ENCODE data around the gene PDE1C.

Gene PDE1C

GRCh38 chr7:32094516-32094915 lies 24.3 kb upstream of the PDE1C start:
- no peak overlapping the region for H3K9ac ChIP-seq (ENCODE audit: low read length in 5 of 5)
- H3K27me3 ChIP-seq (ENCODE audit: control insufficient read depth in 5 of 5, insufficient read depth in 4 of 5, low read length in 5 of 5) = no peaks in the 10 kb centered on the region
- H3K27ac ChIP-seq (ENCODE audit: low read depth, low read length) = no peak overlapping the region
- peaks cover 0 to 19% (median 13%) of the 10 kb centered on the region in 5 donors for H3K4me1 ChIP-seq (ENCODE audit: control insufficient read depth in 5 of 5, insufficient read depth in 5 of 5, low read length in 5 of 5)
- H3K4me3 ChIP-seq (ENCODE audit: low read depth in 1 of 5, low read length in 5 of 5) = no peak overlapping the region
- H3K36me3 ChIP-seq (ENCODE audit: control insufficient read depth in 5 of 5, insufficient read depth in 5 of 5, low read length in 5 of 5) = no peaks in the 10 kb centered on the region
- H3K9me3 ChIP-seq (ENCODE audit: control insufficient read depth in 5 of 5, low read length in 5 of 5) = no peaks in the 10 kb centered on the region

GRCh38 chr7:32093415-32094408 lies 23.5 kb upstream of the PDE1C start:
- Histone ChIP-seq H3K4me3 (ENCODE audit: low read depth in 1 of 5, low read length in 5 of 5) (no peak overlapping the region), H3K9me3 (ENCODE audit: control insufficient read depth in 5 of 5, low read length in 5 of 5) (no peaks in the 10 kb centered on the region), H3K36me3 (ENCODE audit: control insufficient read depth in 5 of 5, insufficient read depth in 5 of 5, low read length in 5 of 5) (no peaks in the 10 kb centered on the region), H3K4me1 (ENCODE audit: control insufficient read depth in 5 of 5, insufficient read depth in 5 of 5, low read length in 5 of 5) (peaks cover 0 to 19% (median 13%) of the 10 kb centered on the region in 5 donors), H3K9ac (ENCODE audit: low read length in 5 of 5) (no peak overlapping the region), H3K27me3 (ENCODE audit: control insufficient read depth in 5 of 5, insufficient read depth in 4 of 5, low read length in 5 of 5) (no peaks in the 10 kb centered on the region), H3K27ac (ENCODE audit: low read depth, low read length) (no peak overlapping the region)

- no peak overlapping the region for H3K4me3 ChIP-seq (ENCODE audit: low read depth in 1 of 5, low read length in 5 of 5)
- H3K4me1 ChIP-seq (ENCODE audit: control insufficient read depth in 5 of 5, insufficient read depth in 5 of 5, low read length in 5 of 5) = peaks cover 0 to 19% (median 13%) of the 10 kb centered on the region in 5 donors
- no peak overlapping the region for H3K27ac ChIP-seq (ENCODE audit: low read depth, low read length)
- H3K36me3 ChIP-seq (ENCODE audit: control insufficient read depth in 5 of 5, insufficient read depth in 5 of 5, low read length in 5 of 5) = no peaks in the 10 kb centered on the region
- H3K27me3 ChIP-seq (ENCODE audit: control insufficient read depth in 5 of 5, insufficient read depth in 4 of 5, low read length in 5 of 5) = peaks cover 0 to 3% (median 0%) of the 10 kb centered on the region in 5 donors
- H3K9ac ChIP-seq (ENCODE audit: low read length in 5 of 5) = no peak overlapping the region
- no peaks in the 10 kb centered on the region for H3K9me3 ChIP-seq (ENCODE audit: control insufficient read depth in 5 of 5, low read length in 5 of 5)
These were observed 22.1 kb upstream of the PDE1C start for GRCh38 chr7:32092346-32092745.

GRCh38 chr7:32091608-32092210 lies 21.5 kb upstream of the PDE1C start:
- Histone ChIP-seq H3K36me3 (ENCODE audit: control insufficient read depth in 5 of 5, insufficient read depth in 5 of 5, low read length in 5 of 5) (no peaks in the 10 kb centered on the region), H3K9me3 (ENCODE audit: control insufficient read depth in 5 of 5, low read length in 5 of 5) (no peaks in the 10 kb centered on the region), H3K27me3 (ENCODE audit: control insufficient read depth in 5 of 5, insufficient read depth in 4 of 5, low read length in 5 of 5) (peaks cover 0 to 3% (median 0%) of the 10 kb centered on the region in 5 donors), H3K4me1 (ENCODE audit: control insufficient read depth in 5 of 5, insufficient read depth in 5 of 5, low read length in 5 of 5) (peaks cover 0 to 19% (median 13%) of the 10 kb centered on the region in 5 donors), H3K4me3 (ENCODE audit: low read depth in 1 of 5, low read length in 5 of 5) (no peak overlapping the region), H3K27ac (ENCODE audit: low read depth, low read length) (no peak overlapping the region), H3K9ac (ENCODE audit: low read length in 5 of 5) (no peak overlapping the region)

GRCh38 chr7:32089678-32090077 lies 19.5 kb upstream of the PDE1C start:
- Histone ChIP-seq H3K36me3 (ENCODE audit: control insufficient read depth in 5 of 5, insufficient read depth in 5 of 5, low read length in 5 of 5) (no peaks in the 10 kb centered on the region), H3K4me3 (ENCODE audit: low read depth in 1 of 5, low read length in 5 of 5) (no peak overlapping the region), H3K9ac (ENCODE audit: low read length in 5 of 5) (no peak overlapping the region), H3K27me3 (ENCODE audit: control insufficient read depth in 5 of 5, insufficient read depth in 4 of 5, low read length in 5 of 5) (peaks cover 0 to 3% (median 0%) of the 10 kb centered on the region in 5 donors), H3K9me3 (ENCODE audit: control insufficient read depth in 5 of 5, low read length in 5 of 5) (no peaks in the 10 kb centered on the region), H3K4me1 (ENCODE audit: control insufficient read depth in 5 of 5, insufficient read depth in 5 of 5, low read length in 5 of 5) (peaks cover 0 to 19% (median 13%) of the 10 kb centered on the region in 5 donors), H3K27ac (ENCODE audit: low read depth, low read length) (no peak overlapping the region)

GRCh38 chr7:32089256-32089655 lies 19.0 kb upstream of the PDE1C start:
- Histone ChIP-seq H3K4me1 (ENCODE audit: control insufficient read depth in 5 of 5, insufficient read depth in 5 of 5, low read length in 5 of 5) (peaks cover 0 to 19% (median 13%) of the 10 kb centered on the region in 5 donors), H3K27me3 (ENCODE audit: control insufficient read depth in 5 of 5, insufficient read depth in 4 of 5, low read length in 5 of 5) (peaks cover 0 to 3% (median 0%) of the 10 kb centered on the region in 5 donors), H3K9ac (ENCODE audit: low read length in 5 of 5) (no peak overlapping the region), H3K27ac (ENCODE audit: low read depth, low read length) (no peak overlapping the region), H3K9me3 (ENCODE audit: control insufficient read depth in 5 of 5, low read length in 5 of 5) (no peaks in the 10 kb centered on the region), H3K4me3 (ENCODE audit: low read depth in 1 of 5, low read length in 5 of 5) (no peak overlapping the region), H3K36me3 (ENCODE audit: control insufficient read depth in 5 of 5, insufficient read depth in 5 of 5, low read length in 5 of 5) (no peaks in the 10 kb centered on the region)

- Histone ChIP-seq H3K36me3 (ENCODE audit: control insufficient read depth in 5 of 5, insufficient read depth in 5 of 5, low read length in 5 of 5) (no peaks in the 10 kb centered on the region), H3K4me1 (ENCODE audit: control insufficient read depth in 5 of 5, insufficient read depth in 5 of 5, low read length in 5 of 5) (peaks cover 0 to 14% (median 13%) of the 10 kb centered on the region in 5 donors), H3K27ac (ENCODE audit: low read depth, low read length) (no peak overlapping the region), H3K27me3 (ENCODE audit: control insufficient read depth in 5 of 5, insufficient read depth in 4 of 5, low read length in 5 of 5) (peaks cover 0 to 3% (median 0%) of the 10 kb centered on the region in 5 donors), H3K4me3 (ENCODE audit: low read depth in 1 of 5, low read length in 5 of 5) (no peak overlapping the region), H3K9me3 (ENCODE audit: control insufficient read depth in 5 of 5, low read length in 5 of 5) (no peaks in the 10 kb centered on the region), H3K9ac (ENCODE audit: low read length in 5 of 5) (no peak overlapping the region)
These were observed 18.3 kb upstream of the PDE1C start for GRCh38 chr7:32088451-32088881.

GRCh38 chr7:32079510-32079909 lies 9.3 kb upstream of the PDE1C start:
- Histone ChIP-seq H3K4me3 (ENCODE audit: low read depth in 1 of 5, low read length in 5 of 5) (no peak overlapping the region), H3K4me1 (ENCODE audit: control insufficient read depth in 5 of 5, insufficient read depth in 5 of 5, low read length in 5 of 5) (no peaks in the 10 kb centered on the region), H3K36me3 (ENCODE audit: control insufficient read depth in 5 of 5, insufficient read depth in 5 of 5, low read length in 5 of 5) (no peaks in the 10 kb centered on the region), H3K9me3 (ENCODE audit: control insufficient read depth in 5 of 5, low read length in 5 of 5) (no peaks in the 10 kb centered on the region), H3K27me3 (ENCODE audit: control insufficient read depth in 5 of 5, insufficient read depth in 4 of 5, low read length in 5 of 5) (peaks cover 0 to 17% (median 0%) of the 10 kb centered on the region in 5 donors), H3K9ac (ENCODE audit: low read length in 5 of 5) (no peak overlapping the region), H3K27ac (ENCODE audit: low read depth, low read length) (no peak overlapping the region)

- no peaks in the 10 kb centered on the region for H3K9me3 ChIP-seq (ENCODE audit: control insufficient read depth in 5 of 5, low read length in 5 of 5)
- no peak overlapping the region for H3K9ac ChIP-seq (ENCODE audit: low read length in 5 of 5)
- no peaks in the 10 kb centered on the region for H3K4me1 ChIP-seq (ENCODE audit: control insufficient read depth in 5 of 5, insufficient read depth in 5 of 5, low read length in 5 of 5)
- no peak overlapping the region for H3K27ac ChIP-seq (ENCODE audit: low read depth, low read length)
- H3K4me3 ChIP-seq (ENCODE audit: low read depth in 1 of 5, low read length in 5 of 5) = no peak overlapping the region
- H3K36me3 ChIP-seq (ENCODE audit: control insufficient read depth in 5 of 5, insufficient read depth in 5 of 5, low read length in 5 of 5) = no peaks in the 10 kb centered on the region
- peaks cover 0 to 22% (median 4%) of the 10 kb centered on the region in 5 donors for H3K27me3 ChIP-seq (ENCODE audit: control insufficient read depth in 5 of 5, insufficient read depth in 4 of 5, low read length in 5 of 5)
These were observed 8.6 kb upstream of the PDE1C start for GRCh38 chr7:32078824-32079223.

GRCh38 chr7:32077806-32078205 lies 7.6 kb upstream of the PDE1C start:
- Histone ChIP-seq H3K4me1 (ENCODE audit: control insufficient read depth in 5 of 5, insufficient read depth in 5 of 5, low read length in 5 of 5) (no peaks in the 10 kb centered on the region), H3K27ac (ENCODE audit: low read depth, low read length) (no peak overlapping the region), H3K27me3 (ENCODE audit: control insufficient read depth in 5 of 5, insufficient read depth in 4 of 5, low read length in 5 of 5) (peaks cover 0 to 26% (median 7%) of the 10 kb centered on the region in 5 donors), H3K4me3 (ENCODE audit: low read depth in 1 of 5, low read length in 5 of 5) (no peak overlapping the region), H3K36me3 (ENCODE audit: control insufficient read depth in 5 of 5, insufficient read depth in 5 of 5, low read length in 5 of 5) (no peaks in the 10 kb centered on the region), H3K9me3 (ENCODE audit: control insufficient read depth in 5 of 5, low read length in 5 of 5) (no peaks in the 10 kb centered on the region), H3K9ac (ENCODE audit: low read length in 5 of 5) (no peak overlapping the region)
